Measurements from ENCODE around the gene ARHGAP23. TPM values are rescaled to one million over a fixed set of nuclear protein-coding genes. Genes with fewer than 3 reads are reported as not detected.

The ARHGAP23 gene
- 10 to 100 TPM; 87.1 to 89.2 TPM for total RNA-seq

GRCh38 chr17:38428112-38428642 lies at the start of gene ARHGAP23:
Gene ARHGAP23 (plus strand): TSS chr17:38428464. CDS start chr17:38428486, 22 bp downstream.
- no peak for TF ChIP-seq CTCF (IDR thresholded peaks at IDR 0.05)
- Histone ChIP-seq H3K9me3 (no peaks in the 10 kb centered on the region), H3K36me3 (no peaks in the 10 kb centered on the region), H3K27me3 (replicated peaks; ENCODE audit: insufficient read depth) (no peaks in the 10 kb centered on the region), H3K4me3 (peak within 1 kb of the TSS; percentile 98), H3K4me1 (ENCODE audit: control insufficient read depth in 1 of 2, low read depth in 2 of 2) (peaks cover 26 to 52% of the 10 kb centered on the region in 2 donors), H3K27ac (peak within 1 kb of the TSS; percentile 91 to 99)
- DNase-seq (ENCODE audit: low spot score) (no peak), ATAC-seq (ENCODE audit: insufficient number of reproducible peaks, low FRiP score, low read depth) (peak; percentile 39)

GRCh38 chr17:38379448-38379847 lies 48.8 kb upstream of the ARHGAP23 start:
- no peaks in the 10 kb centered on the region for H3K4me1 ChIP-seq (ENCODE audit: control insufficient read depth in 1 of 2, low read depth in 2 of 2)
- no peaks in the 10 kb centered on the region for H3K9me3 ChIP-seq
- no peak overlapping the region for H3K27ac ChIP-seq
- H3K4me3 ChIP-seq, result no peak overlapping the region
- DNase-seq (ENCODE audit: low spot score) (no peak), ATAC-seq (ENCODE audit: insufficient number of reproducible peaks, low FRiP score, low read depth) (no peak)
- no peak for TF ChIP-seq CTCF (IDR thresholded peaks at IDR 0.05)
- no peaks in the 10 kb centered on the region for H3K27me3 ChIP-seq (replicated peaks; ENCODE audit: insufficient read depth)
- H3K36me3 ChIP-seq, result peaks cover 17% of the 10 kb centered on the region

- DNase-seq (ENCODE audit: low spot score) (no peak), ATAC-seq (ENCODE audit: insufficient number of reproducible peaks, low FRiP score, low read depth) (no peak)
- Histone ChIP-seq H3K27ac (no peak overlapping the region), H3K9me3 (no peaks in the 10 kb centered on the region), H3K4me3 (no peak overlapping the region), H3K27me3 (replicated peaks; ENCODE audit: insufficient read depth) (no peaks in the 10 kb centered on the region), H3K36me3 (peaks cover 36% of the 10 kb centered on the region), H3K4me1 (ENCODE audit: control insufficient read depth in 1 of 2, low read depth in 2 of 2) (no peaks in the 10 kb centered on the region)
- TF ChIP-seq CTCF (IDR thresholded peaks at IDR 0.05), result no peak
Measured at GRCh38 chr17:38395090-38395489, 33.2 kb upstream of the ARHGAP23 start.

- no peak for DNase-seq (ENCODE audit: low spot score)
- ATAC-seq (ENCODE audit: insufficient number of reproducible peaks, low FRiP score, low read depth), result no peak
- Histone ChIP-seq H3K4me1 (ENCODE audit: control insufficient read depth in 1 of 2, low read depth in 2 of 2) (no peaks in the 10 kb centered on the region), H3K27me3 (replicated peaks; ENCODE audit: insufficient read depth) (no peaks in the 10 kb centered on the region), H3K36me3 (peaks cover 54% of the 10 kb centered on the region), H3K27ac (no peak overlapping the region), H3K9me3 (no peaks in the 10 kb centered on the region), H3K4me3 (no peak overlapping the region)
- TF ChIP-seq CTCF (IDR thresholded peaks at IDR 0.05), result no peak
Measured at GRCh38 chr17:38397227-38397626, 31.0 kb upstream of the ARHGAP23 start.

GRCh38 chr17:38400286-38400685 lies 28.0 kb upstream of the ARHGAP23 start:
- DNase-seq (ENCODE audit: low spot score), result no peak
- peaks cover 52% of the 10 kb centered on the region for H3K36me3 ChIP-seq

More at GRCh38 chr17:38400286-38400685, 28.0 kb upstream of the ARHGAP23 start:
- no peaks in the 10 kb centered on the region for H3K9me3 ChIP-seq
- TF ChIP-seq CTCF (IDR thresholded peaks at IDR 0.05), result no peak
- no peak overlapping the region for H3K4me3 ChIP-seq
- no peaks in the 10 kb centered on the region for H3K27me3 ChIP-seq (replicated peaks; ENCODE audit: insufficient read depth)
- H3K4me1 ChIP-seq (ENCODE audit: control insufficient read depth in 1 of 2, low read depth in 2 of 2), result no peaks in the 10 kb centered on the region
- no peak overlapping the region for H3K27ac ChIP-seq
- ATAC-seq (ENCODE audit: insufficient number of reproducible peaks, low FRiP score, low read depth), result no peak
